NT2/D1 (cell line): ENCODE results near the gene F2RL1.
"Not testable (repeated sequence)": the region's sequence is repeated elsewhere in the genome, so short reads cannot be mapped to it uniquely, and the experiment has no call there.

Experiments
- DNase-seq: peaks from one replicate; pipeline ENCODE4 v3.0.0-alpha.2; 2011; ENCODE audit warnings: low read depth, low spot score
- H3K27me3 ChIP-seq: 2 replicates; pipeline ENCODE4 v1.6.0; 2011; ENCODE audit warnings: mild to moderate bottlenecking; ENCODE audit not compliant: insufficient read length, insufficient read depth
- H3K36me3 ChIP-seq: 2 replicates; pipeline ENCODE4 v1.6.1; 2011; ENCODE audit warnings: mild to moderate bottlenecking, low read length, mixed read lengths; ENCODE audit not compliant: insufficient read depth, insufficient read length
- H3K4me1 ChIP-seq: 2 replicates; pipeline ENCODE4 v1.5.1; 2011; ENCODE audit not compliant: insufficient read depth, insufficient read length
- H3K4me3 ChIP-seq: 2 replicates; pipeline ENCODE4 v1.5.1; 2011; ENCODE audit warnings: low read depth; ENCODE audit not compliant: insufficient read length
- H3K9ac ChIP-seq: 2 replicates; pipeline ENCODE4 v1.6.0; 2011; ENCODE audit warnings: low read depth; ENCODE audit not compliant: insufficient read length
- H3K9me3 ChIP-seq: 2 replicates; pipeline ENCODE4 v1.5.1; 2011; ENCODE audit warnings: mild to moderate bottlenecking, low read length; ENCODE audit not compliant: insufficient read depth
- SUZ12 ChIP-seq: IDR thresholded peaks from 2 replicates; pipeline ENCODE4 v1.6.1; 2011; ENCODE audit not compliant: insufficient read length, insufficient read depth; ENCODE audit errors: extremely low read depth
- YY1 ChIP-seq: IDR thresholded peaks from 2 replicates; pipeline ENCODE4 v1.6.1; 2011; ENCODE audit not compliant: insufficient read length, insufficient read depth
- ZNF274 ChIP-seq: IDR thresholded peaks from 2 replicates; pipeline ENCODE4 v1.6.1; 2011; ENCODE audit warnings: mild to moderate bottlenecking, low read depth, low read length

The F2RL1 gene

GRCh38 chr5:76852772-76853171, 33.9 kb downstream of the F2RL1 start:
- no peak for DNase-seq
- no peak overlapping the region for H3K4me3 ChIP-seq
- no peaks in the 10 kb centered on the region for H3K36me3 ChIP-seq
- peaks cover 2% of the 10 kb centered on the region for H3K4me1 ChIP-seq
- TF ChIP-seq YY1 (no peak), ZNF274 (no peak), SUZ12 (no peak)
- H3K9ac ChIP-seq: no peak overlapping the region
- no peaks in the 10 kb centered on the region for H3K27me3 ChIP-seq
- H3K9me3 ChIP-seq: peaks cover 38% of the 10 kb centered on the region; the same call in 1 of the 2 replicates

GRCh38 chr5:76853741-76854140, 34.9 kb downstream of the F2RL1 start:
- not testable (repeated sequence) for H3K4me1 ChIP-seq, H3K36me3 ChIP-seq, DNase-seq, H3K4me3 ChIP-seq, H3K9ac ChIP-seq, H3K27me3 ChIP-seq
- peaks cover 38% of the 10 kb centered on the region; the same call in 1 of the 2 replicates for H3K9me3 ChIP-seq

- H3K9ac ChIP-seq: no peak overlapping the region
- no peak for TF ChIP-seq YY1
- no peak for TF ChIP-seq SUZ12
- no peak for TF ChIP-seq ZNF274
- DNase-seq: no peak
- peaks cover 2% of the 10 kb centered on the region for H3K4me1 ChIP-seq
- peaks cover 38% of the 10 kb centered on the region; the same call in 1 of the 2 replicates for H3K9me3 ChIP-seq
- no peaks in the 10 kb centered on the region for H3K36me3 ChIP-seq
- H3K4me3 ChIP-seq: no peak overlapping the region
- H3K27me3 ChIP-seq: no peaks in the 10 kb centered on the region
These were observed 35.8 kb downstream of the F2RL1 start for GRCh38 chr5:76854644-76855043.

- not testable (repeated sequence) for H3K27me3 ChIP-seq, H3K9ac ChIP-seq, H3K4me1 ChIP-seq, DNase-seq, H3K36me3 ChIP-seq, H3K4me3 ChIP-seq
- peaks cover 38% of the 10 kb centered on the region; the same call in 1 of the 2 replicates for H3K9me3 ChIP-seq
These were observed 36.7 kb downstream of the F2RL1 start for GRCh38 chr5:76855501-76855900.

GRCh38 chr5:76855961-76856360, 37.1 kb downstream of the F2RL1 start:
- peaks cover 2% of the 10 kb centered on the region for H3K4me1 ChIP-seq
- TF ChIP-seq ZNF274 (no peak), SUZ12 (no peak), YY1 (no peak)
- H3K9ac ChIP-seq: no peak overlapping the region
- no peak overlapping the region for H3K4me3 ChIP-seq
- peaks cover 38% of the 10 kb centered on the region; the same call in 1 of the 2 replicates for H3K9me3 ChIP-seq
- no peaks in the 10 kb centered on the region for H3K36me3 ChIP-seq
- no peaks in the 10 kb centered on the region for H3K27me3 ChIP-seq
- no peak for DNase-seq

- not testable (repeated sequence) for H3K9ac ChIP-seq, H3K4me1 ChIP-seq, H3K4me3 ChIP-seq, H3K27me3 ChIP-seq, H3K36me3 ChIP-seq, DNase-seq
- H3K9me3 ChIP-seq: peaks cover 38% of the 10 kb centered on the region; the same call in 1 of the 2 replicates
These were observed 38.0 kb downstream of the F2RL1 start for GRCh38 chr5:76856800-76857199.

- no peak for DNase-seq
- no peaks in the 10 kb centered on the region for H3K36me3 ChIP-seq
- H3K27me3 ChIP-seq: no peaks in the 10 kb centered on the region
- H3K4me3 ChIP-seq: no peak overlapping the region
- peaks cover 2% of the 10 kb centered on the region for H3K4me1 ChIP-seq
- TF ChIP-seq SUZ12: no peak
- no peak for TF ChIP-seq YY1
- no peak for TF ChIP-seq ZNF274
- H3K9ac ChIP-seq: no peak overlapping the region
- peaks cover 21% of the 10 kb centered on the region; the same call in 1 of the 2 replicates for H3K9me3 ChIP-seq
These were observed 40.9 kb downstream of the F2RL1 start for GRCh38 chr5:76859591-76860247.

GRCh38 chr5:76861612-76862011, 42.8 kb downstream of the F2RL1 start:
- H3K36me3 ChIP-seq: no peaks in the 10 kb centered on the region
- no peak for DNase-seq
- TF ChIP-seq SUZ12 (no peak), YY1 (no peak), ZNF274 (no peak)

More at GRCh38 chr5:76861612-76862011, 42.8 kb downstream of the F2RL1 start:
- Histone ChIP-seq H3K4me3 (no peak overlapping the region), H3K9me3 (0 out of 2 replicates have a peak, but pooled peaks cover 2% of the 10 kb centered on the region), H3K4me1 (no peaks in the 10 kb centered on the region), H3K9ac (no peak overlapping the region), H3K27me3 (no peaks in the 10 kb centered on the region)
